HG03575 (cell line): Measurements from ENCODE around the gene RSBN1L.
A peak's percentile ranks its signal among the peaks of the same experiment; 100 is the strongest.
"Not testable (repeated sequence)": the region's sequence is repeated elsewhere in the genome, so short reads cannot be mapped to it uniquely, and the experiment has no call there.

Experiments used
- ATAC-seq: cut with Tn5 transposase; IDR thresholded peaks from one replicate; pipeline ENCODE4 v1.9.1; 2021; ENCODE audit not compliant: unreplicated experiment, insufficient number of reproducible peaks, low FRiP score; ENCODE audit errors: extremely low read depth

RSBN1L gene

GRCh38 chr7:77757589-77757988 lies 61.3 kb downstream of the RSBN1L start:
- peak; percentile 79 for ATAC-seq

GRCh38 chr7:77759294-77759889 lies 63.1 kb downstream of the RSBN1L start:
- no peak for ATAC-seq

GRCh38 chr7:77760809-77761453 lies 64.7 kb downstream of the RSBN1L start:
- no peak for ATAC-seq

- ATAC-seq: no peak
Observed at GRCh38 chr7:77765481-77765880, 69.2 kb downstream of the RSBN1L start.

GRCh38 chr7:77765906-77766800 lies 69.9 kb downstream of the RSBN1L start:
- no peak for ATAC-seq

- ATAC-seq: no peak
Observed at GRCh38 chr7:77766801-77767605, 70.7 kb downstream of the RSBN1L start.

DNA sequence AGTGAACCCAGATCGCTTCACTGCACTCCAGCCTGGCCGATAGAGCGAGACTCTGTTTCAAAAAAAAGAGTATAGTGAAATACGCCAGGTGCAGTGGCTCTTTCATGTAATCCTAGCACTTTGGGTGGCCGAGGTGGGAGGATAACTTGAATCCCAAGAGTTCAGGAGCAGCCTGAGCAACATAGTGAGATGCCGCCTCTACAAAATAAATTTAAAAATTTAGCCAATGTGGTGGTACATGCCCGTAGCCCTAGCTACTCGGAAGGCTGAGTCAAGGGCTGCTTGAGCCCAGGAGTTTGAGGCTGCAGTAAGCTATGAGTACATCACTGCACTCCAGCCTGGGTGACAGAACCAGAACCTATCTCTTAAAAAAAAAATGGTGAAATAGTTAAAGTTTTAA lies 74.1 kb downstream of the RSBN1L start:
- ATAC-seq: no peak

- no peak for ATAC-seq
Observed at GRCh38 chr7:77771901-77772300, 75.6 kb downstream of the RSBN1L start.

DNA sequence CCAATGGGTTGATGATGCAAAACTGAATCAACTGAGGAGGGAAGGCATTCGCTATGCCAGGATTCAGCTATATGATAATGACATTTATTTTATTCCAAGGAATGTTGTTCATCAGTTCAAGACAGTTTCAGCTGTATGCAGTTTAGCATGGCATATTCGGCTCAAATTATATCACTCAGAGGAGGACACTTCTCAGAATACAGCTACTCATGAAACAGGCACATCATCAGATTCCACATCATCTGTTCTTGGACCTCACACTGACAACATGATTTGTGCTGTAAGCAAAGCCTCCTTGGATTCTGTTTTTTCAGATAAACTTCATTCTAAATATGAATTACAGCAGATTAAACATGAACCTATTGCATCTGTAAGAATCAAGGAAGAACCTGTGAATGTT lies 82.3 kb downstream of the RSBN1L start:
- ATAC-seq: no peak

DNA sequence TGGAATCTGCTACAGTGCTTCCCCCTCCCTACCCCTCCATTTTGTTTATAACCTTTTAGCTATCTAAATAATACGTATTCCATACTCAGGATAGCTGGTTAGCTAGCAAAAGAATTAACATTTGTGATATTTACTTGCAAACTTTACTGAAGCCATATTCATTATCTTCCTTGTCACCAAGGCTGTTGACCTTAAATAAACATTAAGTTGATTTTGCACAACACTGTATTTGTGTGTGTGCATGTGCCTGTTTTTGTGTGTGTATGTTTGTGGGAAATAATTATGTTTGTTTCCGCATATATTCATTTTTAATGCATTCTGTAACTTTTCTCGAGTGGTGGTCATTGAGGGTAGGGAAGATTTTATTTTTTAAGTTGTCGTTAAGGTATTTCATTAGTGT lies 86.1 kb downstream of the RSBN1L start:
- no peak for ATAC-seq

- ATAC-seq: no peak
Observed at GRCh38 chr7:77783111-77783510, 86.9 kb downstream of the RSBN1L start.

DNA sequence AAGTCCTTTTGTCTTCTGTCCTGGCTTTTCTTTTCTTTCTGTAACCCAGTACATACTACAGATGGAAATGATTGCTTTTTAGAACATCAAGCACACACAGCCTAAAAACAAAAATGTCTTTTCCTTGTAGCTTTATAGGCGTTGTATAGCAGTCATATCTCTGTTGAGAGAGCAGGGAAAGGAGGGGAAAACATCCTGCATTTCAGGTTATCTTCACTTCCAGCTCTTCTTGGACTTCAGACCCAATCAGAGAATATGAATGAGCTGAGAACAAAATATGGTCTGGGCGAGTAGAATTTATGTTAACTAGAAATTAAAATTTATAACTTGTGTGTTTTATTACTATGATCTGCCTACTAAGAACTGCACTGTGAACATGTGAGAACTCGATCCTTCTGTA lies 87.3 kb downstream of the RSBN1L start:
- no peak for ATAC-seq

DNA sequence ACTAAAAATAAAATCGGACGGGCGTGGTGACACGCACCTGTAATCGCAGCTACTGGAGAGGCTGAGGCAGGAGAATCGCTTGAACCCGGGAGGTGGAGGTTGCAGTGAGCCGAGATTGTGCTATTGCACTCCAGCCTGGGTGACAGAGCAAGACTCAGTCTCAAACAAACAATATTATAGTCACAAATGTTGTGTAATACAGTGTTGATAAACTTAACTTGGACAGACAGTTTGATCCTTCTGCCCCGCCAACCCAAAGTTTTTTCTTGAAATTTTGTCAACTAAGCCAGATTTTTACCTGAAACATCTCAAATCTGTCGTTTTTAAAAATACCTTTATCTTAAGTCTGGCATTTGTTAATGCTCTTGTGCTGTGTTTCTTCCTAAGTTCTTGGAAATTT lies 88.2 kb downstream of the RSBN1L start:
- not testable (repeated sequence) for ATAC-seq

- ATAC-seq: no peak
Observed at GRCh38 chr7:77786018-77786417, 89.8 kb downstream of the RSBN1L start.

DNA sequence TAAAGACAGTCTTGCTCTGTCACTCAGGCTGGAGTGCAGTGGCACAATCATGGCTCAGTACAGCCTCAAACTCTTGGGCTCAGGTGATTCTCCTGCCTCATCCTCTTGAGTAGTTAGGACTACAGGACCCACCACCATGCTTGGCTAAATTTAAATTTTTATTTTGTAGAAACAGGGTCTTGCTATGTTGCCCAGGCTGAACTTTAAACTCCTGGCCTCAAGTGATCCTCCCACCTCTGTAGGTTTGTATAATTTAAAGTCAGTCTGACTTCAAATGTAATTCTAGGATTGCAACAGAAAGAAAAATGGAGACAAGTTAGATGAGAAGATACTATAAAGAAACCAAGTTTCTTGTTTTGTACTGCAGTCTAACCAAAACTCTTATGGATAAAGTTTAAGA lies 90.5 kb downstream of the RSBN1L start:
- ATAC-seq: no peak

- no peak for ATAC-seq
Observed at GRCh38 chr7:77788327-77788902, 92.2 kb downstream of the RSBN1L start.

- ATAC-seq: no peak
Observed at GRCh38 chr7:77791336-77791735, 95.1 kb downstream of the RSBN1L start.

DNA sequence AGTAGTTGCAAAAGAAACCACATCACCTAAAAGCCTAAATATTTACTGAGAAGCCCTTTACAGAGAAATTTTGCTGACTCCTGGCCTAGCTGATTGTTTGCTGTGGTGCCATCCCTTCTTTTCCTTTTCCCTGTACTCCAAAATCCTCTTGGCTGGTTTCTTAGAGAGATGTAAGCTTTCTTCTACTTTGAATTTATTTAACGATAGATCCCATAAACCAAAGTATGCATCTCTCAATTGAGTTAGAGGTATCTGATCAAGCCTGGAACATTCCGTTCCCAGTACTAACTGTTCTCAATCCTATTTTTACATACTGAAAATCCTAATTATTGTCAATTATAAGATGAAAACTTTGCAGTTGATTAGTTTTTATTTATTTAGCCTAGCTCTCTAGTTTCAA lies 95.7 kb downstream of the RSBN1L start:
- ATAC-seq: no peak

GRCh38 chr7:77794000-77794399 lies 97.7 kb downstream of the RSBN1L start:
- no peak for ATAC-seq
